Neural cell (in vitro differentiated cells): ENCODE measurements around the gene IFT80. TPM values are rescaled to one million over a fixed set of nuclear protein-coding genes. Genes with fewer than 3 reads are reported as not detected.

Experiments used
- H2AFZ ChIP-seq: fragments of 200-600, 300-800 bp; sonication (generic), shearing (Covaris generic); 2 replicates; pipeline ENCODE4 v1.6.0; 2014; ENCODE audit warnings: low read depth, mild to moderate bottlenecking, antibody characterized with exemption, low read length, moderate library complexity
- H3F3A ChIP-seq: fragments of 200-600 bp; shearing (Covaris generic); 2 replicates; pipeline ENCODE4 v1.6.1; 2016; ENCODE audit warnings: mild to moderate bottlenecking, moderate library complexity, mixed read lengths, antibody characterized with exemption, low read length; ENCODE audit not compliant: insufficient read depth, poor library complexity, severe bottlenecking
- H3K27ac ChIP-seq: fragments of 200-600, 300-800 bp; sonication (generic), shearing (Covaris generic); 2 replicates; pipeline ENCODE4 v1.5.1; 2014; ENCODE audit warnings: mild to moderate bottlenecking, low read length, moderate library complexity
- H3K27me3 ChIP-seq: fragments of 300-800, 200-600 bp; sonication (generic), shearing (Covaris generic); 2 replicates; pipeline ENCODE4 v1.6.0; 2014; ENCODE audit warnings: mild to moderate bottlenecking, low read depth, low read length, moderate library complexity; ENCODE audit not compliant: insufficient read depth
- H3K36me3 ChIP-seq: fragments of 300-800, 200-600 bp; sonication (generic), shearing (Covaris generic); 2 replicates; pipeline ENCODE4 v1.5.1; 2014; ENCODE audit warnings: mild to moderate bottlenecking, antibody characterized with exemption, low read length, moderate library complexity; ENCODE audit not compliant: insufficient read depth
- H3K4me2 ChIP-seq: fragments of 300-800, 200-600 bp; sonication (generic), shearing (Covaris generic); 2 replicates; pipeline ENCODE4 v1.6.0; 2014; ENCODE audit warnings: mild to moderate bottlenecking, low read length
- H3K4me3 ChIP-seq: fragments of 300-800, 200-600 bp; sonication (generic), shearing (Covaris generic); 2 replicates; pipeline ENCODE4 v1.5.1; 2014; ENCODE audit warnings: mild to moderate bottlenecking, low read length, moderate library complexity
- H3K79me2 ChIP-seq: fragments of 200-600 bp; shearing (Covaris generic); replicated peaks from 2 replicates; pipeline ENCODE4 v1.6.0; 2014; ENCODE audit warnings: mild to moderate bottlenecking, low read length, moderate library complexity; ENCODE audit not compliant: insufficient read depth
- H3K9ac ChIP-seq: fragments of 300-800, 200-600 bp; sonication (generic), shearing (Covaris generic); 2 replicates; pipeline ENCODE4 v1.6.1; 2016; ENCODE audit warnings: mild to moderate bottlenecking, low read length, mixed read lengths
- H3K9me2 ChIP-seq: fragments of 200-600 bp; shearing (Covaris generic); 2 replicates; pipeline ENCODE4 v1.6.1; 2016; ENCODE audit warnings: mild to moderate bottlenecking, low read length, mixed read lengths; ENCODE audit not compliant: insufficient read depth
- H3K9me3 ChIP-seq: fragments of 200-600, 300-800 bp; sonication (generic), shearing (Covaris generic); 2 replicates; pipeline ENCODE4 v1.6.1; 2016; ENCODE audit warnings: mild to moderate bottlenecking, mixed run types, low read length, moderate library complexity, mixed read lengths
- H4K20me1 ChIP-seq: fragments of 200-600 bp; shearing (Covaris generic); 2 replicates; pipeline ENCODE4 v1.6.1; 2016; ENCODE audit warnings: mild to moderate bottlenecking, mixed run types; ENCODE audit not compliant: insufficient read depth
- EP300 ChIP-seq: fragments of 450-650 bp; conservative IDR thresholded peaks from 2 replicates; pipeline ENCODE4 v1.6.1; 2014; ENCODE audit warnings: antibody characterized with exemption, mild to moderate bottlenecking, moderate library complexity; ENCODE audit not compliant: poor library complexity, severe bottlenecking
- EZH2 ChIP-seq: fragments of 200-600, 300-800 bp; shearing (Covaris generic), sonication (generic); IDR thresholded peaks from 2 replicates; pipeline ENCODE4 v1.6.1; 2014; ENCODE audit warnings: antibody characterized with exemption, low read length, borderline replicate concordance, mild to moderate bottlenecking; ENCODE audit not compliant: insufficient read depth, poor library complexity, severe bottlenecking
- MXI1 ChIP-seq: fragments of 450-650 bp; conservative IDR thresholded peaks from 2 replicates; pipeline ENCODE4 v1.6.1; 2014; ENCODE audit warnings: antibody characterized with exemption, mild to moderate bottlenecking; ENCODE audit not compliant: poor library complexity, severe bottlenecking
- POLR2AphosphoS5 ChIP-seq: IDR thresholded peaks from 2 replicates; pipeline ENCODE4 v1.6.1; 2012
- RAD21 ChIP-seq: fragments of 450-650 bp; conservative IDR thresholded peaks from 2 replicates; pipeline ENCODE4 v1.6.1; 2014; ENCODE audit warnings: antibody characterized with exemption, mild to moderate bottlenecking, moderate library complexity
- SMC3 ChIP-seq: fragments of 450-650 bp; conservative IDR thresholded peaks from 2 replicates; pipeline ENCODE4 v1.6.1; 2014; ENCODE audit warnings: antibody characterized with exemption, mild to moderate bottlenecking, moderate library complexity; ENCODE audit not compliant: poor library complexity
- TAF1 ChIP-seq: IDR thresholded peaks from 2 replicates; pipeline ENCODE4 v1.6.1; 2012; ENCODE audit warnings: low read depth
- polyA minus RNA-seq: library from RNA; depleted of rRNA, polyadenylated mRNA; stranded (reverse); fragments of >200 nt; gene quantifications from 2 replicates; pipeline ENCODE4 v1.2.3, GENCODE V29; 2014
- polyA plus RNA-seq: library from polyadenylated mRNA; depleted of rRNA; stranded (reverse); fragments of >200 nt; gene quantifications from 2 replicates; pipeline ENCODE4 v1.2.3, GENCODE V29; 2014
- TF ChIP-seq, protein P1 (sequence below): IDR thresholded peaks from 2 replicates; pipeline ENCODE4 v1.6.1; 2012; ENCODE audit warnings: borderline replicate concordance
- TF ChIP-seq, protein P2 (sequence below): fragments of 450-650 bp; IDR thresholded peaks from 2 replicates; pipeline ENCODE4 v1.5.1; 2014; ENCODE audit warnings: antibody characterized with exemption, mild to moderate bottlenecking, moderate library complexity; ENCODE audit not compliant: poor library complexity, severe bottlenecking

IFT80 gene
- polyA plus RNA-seq (59.9 and 61.0 TPM in 2 replicates), polyA minus RNA-seq (39.2 and 54.1 TPM in 2 replicates)

DNA sequence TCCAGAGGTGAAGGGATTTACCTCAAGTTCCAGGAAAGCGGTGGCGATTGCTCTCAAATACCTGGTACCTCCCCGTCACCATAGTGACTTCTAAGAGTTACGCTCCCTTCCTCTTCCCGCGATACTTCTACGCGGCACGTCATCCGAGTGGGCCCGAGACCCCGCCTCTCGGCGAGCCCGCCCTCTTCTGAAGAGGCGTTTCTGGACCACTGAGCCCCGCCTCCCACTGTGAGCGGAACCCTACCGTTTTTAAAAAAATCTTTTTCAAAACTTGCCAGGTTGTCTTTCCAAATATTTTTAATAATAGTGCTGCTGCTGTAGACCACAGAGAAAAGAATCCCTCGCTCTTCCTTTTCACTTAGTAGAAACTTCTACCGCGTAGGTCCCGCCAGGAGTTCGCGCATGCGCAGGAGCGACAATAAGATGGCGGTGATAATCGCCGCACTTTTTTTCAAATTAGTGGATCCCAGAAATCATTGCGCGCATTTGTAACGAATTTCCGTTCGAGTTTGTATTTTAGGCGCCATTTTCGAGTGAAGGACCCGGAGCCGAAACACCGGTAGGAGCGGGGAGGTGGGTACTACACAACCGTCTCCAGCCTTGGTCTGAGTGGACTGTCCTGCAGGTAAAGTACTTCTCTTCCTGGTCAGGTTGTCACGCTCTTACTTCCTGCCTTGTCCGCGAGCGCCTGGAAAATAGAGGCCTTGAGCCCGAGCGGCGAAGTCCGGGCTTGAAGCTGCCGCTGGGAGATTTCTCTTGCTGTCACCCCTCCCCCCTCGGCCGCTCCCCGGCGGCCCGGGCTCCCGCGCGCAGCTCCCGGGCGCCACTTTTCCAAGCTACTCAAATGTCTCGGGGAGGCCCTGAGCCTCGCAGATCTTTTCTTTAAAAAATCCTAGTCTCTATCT, at the start of gene IFT80, which contains the start of gene SMC4:
IFT80 (minus strand) TSS at position 101 of the 905 bp plus-strand sequence. CDS start 14,625 bp downstream, outside the sequence.
SMC4 (plus strand) TSS at position 526 of the 905 bp plus-strand sequence. CDS start 1,177 bp downstream, outside the sequence.
- H4K20me1 ChIP-seq: no peaks in the 10 kb centered on the region

DNA sequence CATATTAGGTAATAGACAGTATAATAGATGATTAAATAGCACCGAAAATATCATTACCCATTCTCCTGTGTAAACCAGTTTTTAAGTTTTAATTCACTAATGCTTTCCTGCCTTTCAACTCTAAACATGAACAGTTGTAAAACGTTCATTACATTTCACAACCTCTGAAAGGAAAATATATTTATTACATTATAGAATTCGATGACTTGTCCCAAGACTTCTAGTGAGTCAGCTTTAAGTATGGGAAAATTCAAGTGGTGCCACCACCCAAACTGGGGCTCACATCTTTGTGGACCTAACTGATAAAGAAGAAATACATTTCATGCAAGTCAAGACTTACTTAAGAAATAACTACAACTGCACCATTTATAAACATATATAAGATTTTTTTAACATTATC, 48.5 kb upstream of the IFT80 start:
- no peaks in the 10 kb centered on the region for H3K9me2 ChIP-seq
- H3K9me3 ChIP-seq: no peaks in the 10 kb centered on the region
- no peaks in the 10 kb centered on the region for H4K20me1 ChIP-seq
- no peak overlapping the region for H2AFZ ChIP-seq
- no peaks in the 10 kb centered on the region for H3K27me3 ChIP-seq
- H3K79me2 ChIP-seq: peaks cover 37% of the 10 kb centered on the region
- no peak overlapping the region for H3K9ac ChIP-seq
- no peak overlapping the region for H3K27ac ChIP-seq
- H3K36me3 ChIP-seq: no peaks in the 10 kb centered on the region
- H3K4me3 ChIP-seq: no peak overlapping the region
- no peak overlapping the region for H3K4me2 ChIP-seq
- no peaks in the 10 kb centered on the region for H3F3A ChIP-seq
- TF ChIP-seq, protein P1, sequence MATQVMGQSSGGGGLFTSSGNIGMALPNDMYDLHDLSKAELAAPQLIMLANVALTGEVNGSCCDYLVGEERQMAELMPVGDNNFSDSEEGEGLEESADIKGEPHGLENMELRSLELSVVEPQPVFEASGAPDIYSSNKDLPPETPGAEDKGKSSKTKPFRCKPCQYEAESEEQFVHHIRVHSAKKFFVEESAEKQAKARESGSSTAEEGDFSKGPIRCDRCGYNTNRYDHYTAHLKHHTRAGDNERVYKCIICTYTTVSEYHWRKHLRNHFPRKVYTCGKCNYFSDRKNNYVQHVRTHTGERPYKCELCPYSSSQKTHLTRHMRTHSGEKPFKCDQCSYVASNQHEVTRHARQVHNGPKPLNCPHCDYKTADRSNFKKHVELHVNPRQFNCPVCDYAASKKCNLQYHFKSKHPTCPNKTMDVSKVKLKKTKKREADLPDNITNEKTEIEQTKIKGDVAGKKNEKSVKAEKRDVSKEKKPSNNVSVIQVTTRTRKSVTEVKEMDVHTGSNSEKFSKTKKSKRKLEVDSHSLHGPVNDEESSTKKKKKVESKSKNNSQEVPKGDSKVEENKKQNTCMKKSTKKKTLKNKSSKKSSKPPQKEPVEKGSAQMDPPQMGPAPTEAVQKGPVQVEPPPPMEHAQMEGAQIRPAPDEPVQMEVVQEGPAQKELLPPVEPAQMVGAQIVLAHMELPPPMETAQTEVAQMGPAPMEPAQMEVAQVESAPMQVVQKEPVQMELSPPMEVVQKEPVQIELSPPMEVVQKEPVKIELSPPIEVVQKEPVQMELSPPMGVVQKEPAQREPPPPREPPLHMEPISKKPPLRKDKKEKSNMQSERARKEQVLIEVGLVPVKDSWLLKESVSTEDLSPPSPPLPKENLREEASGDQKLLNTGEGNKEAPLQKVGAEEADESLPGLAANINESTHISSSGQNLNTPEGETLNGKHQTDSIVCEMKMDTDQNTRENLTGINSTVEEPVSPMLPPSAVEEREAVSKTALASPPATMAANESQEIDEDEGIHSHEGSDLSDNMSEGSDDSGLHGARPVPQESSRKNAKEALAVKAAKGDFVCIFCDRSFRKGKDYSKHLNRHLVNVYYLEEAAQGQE: no peak
- TF ChIP-seq EZH2: no peak
- TF ChIP-seq, protein P2, sequence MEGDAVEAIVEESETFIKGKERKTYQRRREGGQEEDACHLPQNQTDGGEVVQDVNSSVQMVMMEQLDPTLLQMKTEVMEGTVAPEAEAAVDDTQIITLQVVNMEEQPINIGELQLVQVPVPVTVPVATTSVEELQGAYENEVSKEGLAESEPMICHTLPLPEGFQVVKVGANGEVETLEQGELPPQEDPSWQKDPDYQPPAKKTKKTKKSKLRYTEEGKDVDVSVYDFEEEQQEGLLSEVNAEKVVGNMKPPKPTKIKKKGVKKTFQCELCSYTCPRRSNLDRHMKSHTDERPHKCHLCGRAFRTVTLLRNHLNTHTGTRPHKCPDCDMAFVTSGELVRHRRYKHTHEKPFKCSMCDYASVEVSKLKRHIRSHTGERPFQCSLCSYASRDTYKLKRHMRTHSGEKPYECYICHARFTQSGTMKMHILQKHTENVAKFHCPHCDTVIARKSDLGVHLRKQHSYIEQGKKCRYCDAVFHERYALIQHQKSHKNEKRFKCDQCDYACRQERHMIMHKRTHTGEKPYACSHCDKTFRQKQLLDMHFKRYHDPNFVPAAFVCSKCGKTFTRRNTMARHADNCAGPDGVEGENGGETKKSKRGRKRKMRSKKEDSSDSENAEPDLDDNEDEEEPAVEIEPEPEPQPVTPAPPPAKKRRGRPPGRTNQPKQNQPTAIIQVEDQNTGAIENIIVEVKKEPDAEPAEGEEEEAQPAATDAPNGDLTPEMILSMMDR: no peak
- no peak for TF ChIP-seq RAD21
- no peak for TF ChIP-seq POLR2AphosphoS5
- no peak for TF ChIP-seq SMC3
- no peak for TF ChIP-seq TAF1
- TF ChIP-seq MXI1: no peak

More for the DNA sequence above, at the start of gene IFT80, which contains the start of gene SMC4:
- Histone ChIP-seq H3K27ac (peak within 1 kb of the TSS; percentile 73), H3K36me3 (no peaks in the 10 kb centered on the region), H3K79me2 (peaks cover 65% of the 10 kb centered on the region), H3F3A (no peaks in the 10 kb centered on the region), H2AFZ (peak within 1 kb of the TSS; percentile 95), H3K9me2 (no peaks in the 10 kb centered on the region), H3K4me3 (peak within 1 kb of the TSS; percentile 68), H3K9ac (peak within 1 kb of the TSS; percentile 72), H3K27me3 (peaks cover 21% of the 10 kb centered on the region), H3K9me3 (no peaks in the 10 kb centered on the region), H3K4me2 (peak within 1 kb of the TSS; percentile 71)
- TF ChIP-seq, protein P1: no peak
- TF ChIP-seq RAD21: peak; percentile 34
- TF ChIP-seq, protein P2: no peak
- TF ChIP-seq POLR2AphosphoS5: peak; percentile 69
- peak; percentile 23 for TF ChIP-seq EP300
- peak; percentile 10 for TF ChIP-seq TAF1
- TF ChIP-seq MXI1: peak; percentile 97
- no peak for TF ChIP-seq SMC3
- no peak for TF ChIP-seq EZH2
